HEK293 (cell line): Measurements from ENCODE around the gene ANXA8.

Experiments
- CTCF ChIA-PET: fragments of 350-600 bp; formaldehyde crosslinking; extraction: SDS; loops from one replicate; lab custom pipeline; 2021; ENCODE audit warnings: antibody characterized with exemption; lab: Yijun Ruan, JAX
- POLR2A ChIA-PET: fragments of 300-600 bp; formaldehyde crosslinking; extraction: SDS; loops from one replicate; lab custom pipeline; 2020; ENCODE audit warnings: antibody characterized with exemption, inconsistent platforms; lab: Yijun Ruan, JAX
- H3K27ac ChIP-seq: fragments of 200-500 bp; sonication (Bioruptor generic); 2 replicates; pipeline ENCODE4 v1.5.1; 2014; ENCODE audit warnings: low read depth, low read length, control low read depth, inconsistent platforms; ENCODE audit errors: extremely low read depth
- H3K36me3 ChIP-seq, 2 experiments: fragments of 200-500 bp in 1 of 2; sonication (Bioruptor generic) in 1 of 2; 1 replicate in 1 of 2; 2 replicates in 1 of 2; pipeline ENCODE4 v1.5.1; 2014 to 2017; ENCODE audit warnings: inconsistent platforms in 2 of 2, low read length in 2 of 2; ENCODE audit not compliant: control insufficient read depth in 2 of 2, insufficient read depth in 1 of 2
- H3K4me1 ChIP-seq: fragments of 200-500 bp; sonication (Bioruptor generic); 2 replicates; pipeline ENCODE4 v1.5.1; 2014; ENCODE audit warnings: mild to moderate bottlenecking, low read length, inconsistent platforms; ENCODE audit not compliant: control insufficient read depth, insufficient read depth
- H3K4me3 ChIP-seq: 2 replicates; pipeline ENCODE4 v1.5.1; 2011; ENCODE audit warnings: low read depth, mild to moderate bottlenecking, control low read depth, low read length, moderate library complexity
- H3K9me3 ChIP-seq: fragments of 200-500 bp; sonication (Bioruptor generic); 2 replicates; pipeline ENCODE4 v1.5.1; 2014; ENCODE audit warnings: low read depth, low read length, inconsistent platforms; ENCODE audit not compliant: control insufficient read depth, insufficient read depth
- BCL11B ChIP-seq: fragments of 450-650 bp; formaldehyde crosslinking; IDR thresholded peaks from 2 replicates; pipeline ENCODE4 v1.5.1; 2016; ENCODE audit warnings: low read depth, missing biosample characterization, missing genetic modification characterization
- KLF10 ChIP-seq: fragments of 450-650 bp; IDR thresholded peaks from 2 replicates; pipeline ENCODE4 v1.5.1; 2018; ENCODE audit warnings: missing biosample characterization, mild to moderate bottlenecking, missing genetic modification characterization
- RBAK ChIP-seq: fragments of 450-650 bp; formaldehyde crosslinking; IDR thresholded peaks from 2 replicates; pipeline ENCODE4 v1.5.1; 2016; ENCODE audit warnings: missing biosample characterization, missing genetic modification characterization
- REPIN1 ChIP-seq: fragments of 450-650 bp; formaldehyde crosslinking; IDR thresholded peaks from 2 replicates; pipeline ENCODE4 v1.5.1; 2017; ENCODE audit warnings: missing biosample characterization, missing genetic modification characterization, low read depth
- TCF7L2 ChIP-seq: IDR thresholded peaks from 2 replicates; pipeline ENCODE4 v1.6.1; 2011; ENCODE audit warnings: low read depth, mild to moderate bottlenecking, inconsistent platforms, low read length, moderate library complexity, borderline replicate concordance
- ZNF248 ChIP-seq: fragments of 450-650 bp; formaldehyde crosslinking; IDR thresholded peaks from 2 replicates; pipeline ENCODE4 v1.5.1; 2017; ENCODE audit warnings: missing biosample characterization, missing genetic modification characterization
- ZNF302 ChIP-seq: fragments of 450-650 bp; formaldehyde crosslinking; IDR thresholded peaks from 2 replicates; pipeline ENCODE4 v1.5.1; 2016; ENCODE audit warnings: missing biosample characterization, missing genetic modification characterization, low read depth
- ZNF398 ChIP-seq: fragments of 450-650 bp; formaldehyde crosslinking; IDR thresholded peaks from 2 replicates; pipeline ENCODE4 v1.5.1; 2017; ENCODE audit warnings: missing biosample characterization, missing genetic modification characterization
- ZNF488 ChIP-seq: fragments of 450-650 bp; formaldehyde crosslinking; IDR thresholded peaks from 2 replicates; pipeline ENCODE4 v1.5.1; 2016; ENCODE audit warnings: missing biosample characterization, missing genetic modification characterization
- ZNF548 ChIP-seq: fragments of 450-650 bp; formaldehyde crosslinking; IDR thresholded peaks from 2 replicates; pipeline ENCODE4 v1.5.1; 2016; ENCODE audit warnings: missing biosample characterization, missing genetic modification characterization
- ZNF571 ChIP-seq: fragments of 450-650 bp; formaldehyde crosslinking; IDR thresholded peaks from 2 replicates; pipeline ENCODE4 v1.5.0; 2017; ENCODE audit warnings: missing biosample characterization, missing genetic modification characterization
- ZNF654 ChIP-seq: fragments of 450-650 bp; formaldehyde crosslinking; IDR thresholded peaks from 2 replicates; pipeline ENCODE4 v1.5.1; 2016; ENCODE audit warnings: low read depth, missing biosample characterization, missing genetic modification characterization
- ZNF677 ChIP-seq: fragments of 450-650 bp; IDR thresholded peaks from 2 replicates; pipeline ENCODE4 v1.5.0; 2018; ENCODE audit warnings: missing biosample characterization, mild to moderate bottlenecking, missing genetic modification characterization, moderate library complexity
- ZNF692 ChIP-seq: fragments of 450-650 bp; formaldehyde crosslinking; IDR thresholded peaks from 2 replicates; pipeline ENCODE4 v1.5.1; 2016; ENCODE audit warnings: missing biosample characterization, missing genetic modification characterization
- ZNF747 ChIP-seq: fragments of 450-650 bp; formaldehyde crosslinking; IDR thresholded peaks from 2 replicates; pipeline ENCODE4 v1.5.1; 2016; ENCODE audit warnings: missing biosample characterization, missing genetic modification characterization
- ZNF768 ChIP-seq: fragments of 450-650 bp; formaldehyde crosslinking; IDR thresholded peaks from 2 replicates; pipeline ENCODE4 v1.5.1; 2018; ENCODE audit warnings: missing biosample characterization, mild to moderate bottlenecking, missing genetic modification characterization
- ZNF791 ChIP-seq: fragments of 450-650 bp; formaldehyde crosslinking; IDR thresholded peaks from 2 replicates; pipeline ENCODE4 v1.5.1; 2016; ENCODE audit warnings: missing biosample characterization, missing genetic modification characterization
- ZXDB ChIP-seq: fragments of 450-650 bp; formaldehyde crosslinking; IDR thresholded peaks from 2 replicates; pipeline ENCODE4 v1.5.1; 2016; ENCODE audit warnings: missing biosample characterization, missing genetic modification characterization
- TF ChIP-seq, protein P1 (sequence below): fragments of 450-650 bp; formaldehyde crosslinking; IDR thresholded peaks from 2 replicates; pipeline ENCODE4 v1.5.1; 2016; ENCODE audit warnings: missing biosample characterization, missing genetic modification characterization, borderline replicate concordance
- TF ChIP-seq, protein P2 (sequence below): fragments of 450-650 bp; formaldehyde crosslinking; IDR thresholded peaks from 2 replicates; pipeline ENCODE4 v1.5.1; 2017; ENCODE audit warnings: missing biosample characterization, missing genetic modification characterization

ANXA8 gene

GRCh38 chr10:47447209-47447608 is 36.7 kb downstream of the ANXA8 start:
- ChIA-PET CTCF (no interaction called here), POLR2A (no interaction called here)
- Histone ChIP-seq H3K36me3 (no peaks in the 10 kb centered on the region), H3K27ac (no peak overlapping the region), H3K9me3 (no peaks in the 10 kb centered on the region), H3K4me3 (no peak overlapping the region), H3K4me1 (no peaks in the 10 kb centered on the region)
- no peak for TF ChIP-seq ZNF768 (tag by site-specific recombination)
- TF ChIP-seq, protein P1, sequence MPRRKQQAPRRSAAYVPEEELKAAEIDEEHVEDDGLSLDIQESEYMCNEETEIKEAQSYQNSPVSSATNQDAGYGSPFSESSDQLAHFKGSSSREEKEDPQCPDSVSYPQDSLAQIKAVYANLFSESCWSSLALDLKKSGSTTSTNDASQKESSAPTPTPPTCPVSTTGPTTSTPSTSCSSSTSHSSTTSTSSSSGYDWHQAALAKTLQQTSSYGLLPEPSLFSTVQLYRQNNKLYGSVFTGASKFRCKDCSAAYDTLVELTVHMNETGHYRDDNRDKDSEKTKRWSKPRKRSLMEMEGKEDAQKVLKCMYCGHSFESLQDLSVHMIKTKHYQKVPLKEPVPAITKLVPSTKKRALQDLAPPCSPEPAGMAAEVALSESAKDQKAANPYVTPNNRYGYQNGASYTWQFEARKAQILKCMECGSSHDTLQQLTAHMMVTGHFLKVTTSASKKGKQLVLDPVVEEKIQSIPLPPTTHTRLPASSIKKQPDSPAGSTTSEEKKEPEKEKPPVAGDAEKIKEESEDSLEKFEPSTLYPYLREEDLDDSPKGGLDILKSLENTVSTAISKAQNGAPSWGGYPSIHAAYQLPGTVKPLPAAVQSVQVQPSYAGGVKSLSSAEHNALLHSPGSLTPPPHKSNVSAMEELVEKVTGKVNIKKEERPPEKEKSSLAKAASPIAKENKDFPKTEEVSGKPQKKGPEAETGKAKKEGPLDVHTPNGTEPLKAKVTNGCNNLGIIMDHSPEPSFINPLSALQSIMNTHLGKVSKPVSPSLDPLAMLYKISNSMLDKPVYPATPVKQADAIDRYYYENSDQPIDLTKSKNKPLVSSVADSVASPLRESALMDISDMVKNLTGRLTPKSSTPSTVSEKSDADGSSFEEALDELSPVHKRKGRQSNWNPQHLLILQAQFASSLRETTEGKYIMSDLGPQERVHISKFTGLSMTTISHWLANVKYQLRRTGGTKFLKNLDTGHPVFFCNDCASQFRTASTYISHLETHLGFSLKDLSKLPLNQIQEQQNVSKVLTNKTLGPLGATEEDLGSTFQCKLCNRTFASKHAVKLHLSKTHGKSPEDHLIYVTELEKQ (tag by site-specific recombination) = no peak
- TF ChIP-seq ZNF488 = no peak
- TF ChIP-seq ZNF654 = no peak
- TF ChIP-seq REPIN1 (tag by site-specific recombination) = no peak
- no peak for TF ChIP-seq ZNF302 (tag by site-specific recombination)
- no peak for TF ChIP-seq ZNF791 (tag by site-specific recombination)
- no peak for TF ChIP-seq ZNF677 (tag by site-specific recombination)
- TF ChIP-seq ZNF571 = no peak
- no peak for TF ChIP-seq ZXDB
- no peak for TF ChIP-seq ZNF248 (tag by site-specific recombination)
- TF ChIP-seq, protein P2, sequence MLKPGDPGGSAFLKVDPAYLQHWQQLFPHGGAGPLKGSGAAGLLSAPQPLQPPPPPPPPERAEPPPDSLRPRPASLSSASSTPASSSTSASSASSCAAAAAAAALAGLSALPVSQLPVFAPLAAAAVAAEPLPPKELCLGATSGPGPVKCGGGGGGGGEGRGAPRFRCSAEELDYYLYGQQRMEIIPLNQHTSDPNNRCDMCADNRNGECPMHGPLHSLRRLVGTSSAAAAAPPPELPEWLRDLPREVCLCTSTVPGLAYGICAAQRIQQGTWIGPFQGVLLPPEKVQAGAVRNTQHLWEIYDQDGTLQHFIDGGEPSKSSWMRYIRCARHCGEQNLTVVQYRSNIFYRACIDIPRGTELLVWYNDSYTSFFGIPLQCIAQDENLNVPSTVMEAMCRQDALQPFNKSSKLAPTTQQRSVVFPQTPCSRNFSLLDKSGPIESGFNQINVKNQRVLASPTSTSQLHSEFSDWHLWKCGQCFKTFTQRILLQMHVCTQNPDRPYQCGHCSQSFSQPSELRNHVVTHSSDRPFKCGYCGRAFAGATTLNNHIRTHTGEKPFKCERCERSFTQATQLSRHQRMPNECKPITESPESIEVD (tag by site-specific recombination) = no peak
- no peak for TF ChIP-seq ZNF692 (tag by site-specific recombination)
- no peak for TF ChIP-seq ZNF548 (tag by site-specific recombination)
- TF ChIP-seq RBAK (tag by site-specific recombination) = no peak
- no peak for TF ChIP-seq BCL11B (tag by site-specific recombination)
- no peak for TF ChIP-seq TCF7L2
- TF ChIP-seq KLF10 (tag by site-specific recombination) = no peak
- TF ChIP-seq ZNF398 (tag by site-specific recombination) = no peak
- TF ChIP-seq ZNF747 (tag by site-specific recombination) = no peak
